Inferior parietal cortex (tissue), 1 donor: ENCODE results near the gene SRCIN1.

ENCODE experiments used
- DNase-seq: peaks from one replicate; pipeline ENCODE4 v3.0.0-alpha.2; 2016; ENCODE audit errors: extremely low spot score

SRCIN1 gene

DNA sequence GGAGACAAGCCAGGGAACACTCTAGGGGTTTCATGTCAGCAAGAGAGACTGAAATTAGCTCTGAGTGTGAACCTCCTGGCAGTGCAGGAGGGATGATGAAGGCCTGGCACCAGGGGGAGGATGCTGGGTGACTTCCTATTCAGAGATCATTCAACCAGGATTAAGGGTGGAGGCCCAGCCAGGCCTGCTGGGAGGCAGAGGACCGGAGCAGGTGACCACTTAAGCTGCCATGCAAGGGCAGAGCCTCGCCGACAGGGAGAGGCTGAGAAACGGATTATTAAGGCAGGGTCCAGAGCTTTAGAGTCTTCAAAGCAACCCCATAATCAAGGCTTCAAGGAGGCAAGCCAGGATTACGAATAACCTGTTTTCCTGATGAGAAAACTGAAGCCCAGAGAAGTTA lies 10.6 kb upstream of the SRCIN1 start:
- DNase-seq = no peak

DNA sequence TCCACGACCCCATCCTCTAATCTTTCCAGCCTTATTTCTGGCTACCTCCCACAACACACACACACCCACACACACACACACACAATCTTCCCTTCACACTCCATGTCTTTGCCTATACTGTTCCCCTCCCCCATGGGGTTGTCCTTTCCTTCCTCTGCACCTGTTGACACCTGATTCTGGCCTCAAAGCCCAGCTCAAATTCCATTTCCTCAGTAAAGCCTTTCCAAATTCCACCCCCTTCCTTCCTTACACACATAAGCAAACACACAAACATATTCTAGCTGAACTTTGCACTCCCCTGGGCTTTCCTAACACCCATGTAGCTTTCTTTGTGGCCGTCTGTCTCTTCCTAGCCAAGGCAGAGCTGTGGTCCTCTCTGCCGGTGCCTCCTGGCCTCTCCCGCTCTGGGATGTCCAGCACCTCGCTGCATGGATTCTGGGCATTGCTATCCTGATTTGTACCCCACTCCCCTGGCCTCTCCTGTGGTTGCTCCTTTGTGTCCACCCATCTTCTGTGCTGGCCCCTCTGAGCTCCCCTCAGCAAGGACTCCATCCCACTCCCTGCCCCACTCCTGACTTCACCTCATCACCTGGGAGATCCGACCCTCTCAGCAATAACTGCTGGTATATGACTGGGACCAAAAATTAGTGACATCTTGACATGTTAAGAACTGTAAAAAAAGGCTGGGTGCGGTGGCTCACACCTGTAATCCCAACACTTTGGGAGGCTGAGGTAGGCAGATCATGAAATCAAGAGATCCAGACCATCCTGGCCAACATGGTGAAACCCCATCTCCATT lies 8.4 kb upstream of the SRCIN1 start:
- DNase-seq = no peak

DNA sequence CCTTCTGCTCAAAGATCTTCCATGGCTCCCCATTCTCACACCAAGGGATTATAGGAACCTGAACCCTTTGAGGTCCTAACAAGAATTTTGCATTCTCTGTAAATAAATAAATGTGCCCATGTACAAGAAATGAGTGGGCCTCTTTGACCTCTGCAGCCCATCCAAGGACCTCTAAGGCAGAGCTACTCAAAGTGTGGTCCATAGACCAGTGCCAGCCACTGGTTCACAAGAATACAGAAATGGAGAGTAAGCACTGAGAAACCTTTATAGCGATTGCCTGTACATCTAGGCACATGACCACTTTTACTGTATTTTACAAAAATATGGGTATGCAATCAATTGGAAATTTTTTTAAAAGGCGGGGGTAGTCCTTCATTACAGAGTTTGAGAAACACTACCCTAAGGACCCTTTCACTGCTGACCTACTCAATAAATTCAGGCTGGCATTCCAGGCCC lies 7.8 kb upstream of the SRCIN1 start:
- no peak for DNase-seq

DNA sequence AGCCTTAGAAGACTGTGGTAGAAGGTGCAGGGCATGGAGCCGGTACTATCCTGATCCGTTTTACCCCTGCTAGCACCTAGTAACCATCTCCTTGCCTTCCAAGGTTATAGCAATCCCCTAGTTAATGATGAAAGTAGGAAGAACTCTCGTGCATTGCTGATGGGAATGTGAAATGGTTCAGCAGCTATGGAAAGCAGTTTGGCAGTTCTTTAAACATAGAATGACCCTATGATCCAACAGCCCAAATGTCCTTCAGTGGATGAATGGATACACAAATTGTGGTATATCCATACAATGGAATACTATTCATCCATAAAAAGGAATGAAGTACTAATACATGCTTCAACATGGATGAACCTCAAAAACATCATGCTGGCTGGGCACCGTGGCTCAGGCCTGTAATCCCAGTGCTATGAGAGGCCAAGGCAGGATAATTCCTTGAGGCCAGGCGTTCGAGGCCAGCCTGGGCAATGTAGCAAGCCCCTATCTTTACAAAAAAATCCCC lies 6.2 kb upstream of the SRCIN1 start:
- DNase-seq = no peak

DNA sequence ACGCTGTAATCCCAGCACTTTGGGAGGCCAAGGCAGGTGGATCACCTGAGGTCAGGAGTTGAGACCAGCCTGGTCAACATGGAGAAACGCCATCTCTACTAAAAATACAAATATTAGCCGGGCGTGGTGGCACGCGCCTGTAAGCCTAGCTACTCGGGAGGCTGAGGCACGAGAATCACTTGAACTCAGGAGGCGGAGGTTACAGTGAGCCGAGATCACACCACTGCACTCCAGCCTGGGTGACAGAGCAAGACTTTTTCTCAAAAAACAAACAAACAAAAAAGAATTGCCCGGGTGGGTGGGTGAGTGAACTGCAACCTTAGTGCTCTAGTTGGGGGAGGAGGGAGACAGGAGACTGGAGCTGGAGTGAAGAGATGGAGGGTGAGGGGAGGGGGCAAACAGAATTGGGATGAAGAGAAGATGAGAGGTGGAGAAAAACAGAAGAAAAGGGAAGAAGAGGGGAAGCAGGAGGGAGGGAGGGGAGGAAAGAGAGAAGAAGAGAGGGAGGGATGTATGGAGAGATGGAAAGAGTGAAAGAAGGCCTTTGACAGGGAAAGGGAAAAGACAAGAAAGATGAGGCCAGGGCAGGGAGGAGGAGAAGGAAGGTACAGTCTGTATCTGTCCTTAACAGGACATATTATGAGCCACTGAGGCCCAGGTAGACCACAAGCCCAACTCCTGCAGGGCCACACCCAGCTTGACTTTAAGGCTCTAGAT lies 5.5 kb upstream of the SRCIN1 start:
- DNase-seq = no peak

DNA sequence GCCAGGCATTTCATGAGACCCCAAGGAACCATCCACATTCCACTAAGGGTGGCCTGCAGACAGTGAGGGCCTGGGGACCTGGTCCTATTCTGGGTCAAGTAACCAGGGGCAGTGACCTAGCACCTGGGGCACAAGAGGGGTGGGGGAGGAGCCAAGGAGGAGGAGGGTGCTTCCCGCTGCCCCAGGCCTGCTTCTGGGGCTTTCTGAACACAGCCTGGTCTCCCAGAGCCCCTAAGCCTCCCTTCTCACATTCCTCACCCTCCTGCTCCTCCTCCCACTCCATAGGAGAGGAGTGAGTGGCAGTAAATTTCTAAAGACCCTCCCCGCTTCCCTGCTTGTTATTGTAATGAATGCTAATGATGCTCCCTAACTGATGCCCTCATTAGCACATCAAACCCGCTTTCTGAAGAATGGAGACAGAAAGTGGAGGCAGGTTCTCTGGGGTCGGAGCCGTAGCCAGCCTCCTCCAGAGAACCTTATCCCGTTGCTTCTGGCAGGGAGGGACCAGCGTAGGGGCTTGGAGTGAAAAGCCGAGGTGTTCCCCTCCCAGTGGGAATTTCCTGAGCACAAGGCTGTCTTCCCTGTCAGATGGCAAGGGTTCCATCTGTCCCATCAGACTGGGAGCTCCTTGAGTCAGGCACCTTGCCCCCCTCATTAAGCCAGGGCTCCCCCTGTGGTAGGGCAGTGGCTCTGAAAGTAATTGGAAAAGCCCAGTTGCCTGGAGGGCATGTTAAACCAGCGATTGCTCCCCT lies 3.7 kb upstream of the SRCIN1 start:
- no peak for DNase-seq

DNA sequence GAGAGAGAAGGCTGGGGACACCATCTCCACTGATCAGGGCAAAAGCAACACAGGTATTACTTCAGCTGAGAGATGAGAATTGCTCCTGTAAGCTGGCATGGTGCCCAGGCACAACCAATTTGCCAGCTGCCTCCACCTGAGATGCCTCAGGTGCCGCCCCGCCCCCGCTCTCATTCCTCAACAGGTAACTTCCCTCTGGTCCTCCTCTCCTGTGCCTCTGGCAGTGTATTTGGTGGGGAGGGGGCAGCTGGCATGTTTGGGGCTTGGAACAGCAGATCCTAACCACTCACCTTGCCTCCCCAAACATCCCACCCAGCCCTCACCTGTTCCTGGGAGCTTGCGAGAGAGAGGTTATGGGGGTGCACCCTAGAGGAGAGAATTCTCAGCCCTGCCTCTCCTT lies 2.9 kb upstream of the SRCIN1 start:
- DNase-seq = no peak

DNA sequence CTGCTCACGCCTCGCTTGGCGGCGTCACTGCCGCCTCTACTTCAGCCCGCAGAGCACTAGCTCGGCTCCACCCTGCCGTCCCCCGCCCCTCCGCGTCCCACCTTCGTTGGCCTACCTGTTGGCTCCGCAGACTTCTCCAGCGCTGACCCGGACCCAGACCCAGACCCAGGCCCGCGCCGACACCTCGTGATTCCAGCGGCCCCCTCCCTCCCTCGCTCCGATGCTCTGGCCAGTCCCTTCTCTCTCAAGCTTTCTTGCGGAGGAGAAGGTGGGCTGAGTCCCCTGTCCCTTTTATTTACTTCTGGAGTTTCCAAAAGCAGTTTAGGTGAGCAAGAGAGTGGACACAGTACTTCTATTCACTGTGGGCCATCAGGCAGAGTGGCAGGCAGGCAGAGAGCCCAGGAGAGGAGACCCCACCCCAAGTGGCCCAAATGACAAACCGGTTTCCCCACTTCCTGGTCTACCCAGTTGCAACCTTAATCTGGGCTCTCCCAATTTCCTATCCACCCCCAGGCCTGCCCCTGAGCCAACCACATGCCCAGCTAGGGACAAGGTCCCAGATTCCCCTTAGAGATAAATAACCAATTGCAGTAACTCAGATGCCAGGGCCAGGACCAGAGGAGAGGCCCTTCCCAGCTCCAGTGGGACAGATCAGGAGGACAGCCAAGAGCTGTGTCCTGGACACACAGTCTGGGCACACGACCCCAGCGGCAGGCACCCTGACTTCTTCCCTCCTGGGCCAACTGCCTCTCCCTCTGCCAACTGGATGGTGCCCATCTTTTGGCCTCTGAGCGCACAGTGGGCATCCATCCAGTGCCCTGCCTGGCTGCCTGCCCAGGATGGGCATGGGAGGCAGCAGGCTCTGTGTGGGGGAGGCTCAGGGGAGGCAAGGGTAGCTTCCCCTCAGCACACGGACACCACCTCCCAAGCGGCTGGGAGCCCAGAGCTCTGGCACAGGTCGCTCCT lies 1.2 kb upstream of the SRCIN1 start:
- DNase-seq = peak; percentile 85

DNA sequence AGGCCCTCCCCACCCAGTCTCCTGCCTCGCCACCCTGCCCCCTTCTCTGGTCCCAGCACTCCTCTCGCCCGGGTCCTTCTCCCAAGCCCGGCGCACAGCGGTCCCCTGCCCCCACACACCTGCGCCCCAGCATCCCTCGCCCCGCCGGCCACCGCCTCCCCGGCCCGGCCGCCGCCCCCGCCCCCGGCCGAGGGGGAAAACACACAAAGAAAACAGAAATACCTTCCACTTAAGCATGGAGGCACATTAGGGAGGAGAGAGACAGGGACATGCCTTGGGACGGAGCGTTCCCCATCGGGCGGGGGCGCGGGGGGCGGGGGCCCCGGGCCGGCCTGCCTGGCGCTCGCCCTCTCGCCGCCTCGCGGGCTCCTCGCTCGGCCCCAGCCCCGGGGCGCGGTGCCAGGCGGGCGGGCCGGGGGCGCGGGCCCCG lies 326 bp downstream of the SRCIN1 start:
- no peak for DNase-seq

DNA sequence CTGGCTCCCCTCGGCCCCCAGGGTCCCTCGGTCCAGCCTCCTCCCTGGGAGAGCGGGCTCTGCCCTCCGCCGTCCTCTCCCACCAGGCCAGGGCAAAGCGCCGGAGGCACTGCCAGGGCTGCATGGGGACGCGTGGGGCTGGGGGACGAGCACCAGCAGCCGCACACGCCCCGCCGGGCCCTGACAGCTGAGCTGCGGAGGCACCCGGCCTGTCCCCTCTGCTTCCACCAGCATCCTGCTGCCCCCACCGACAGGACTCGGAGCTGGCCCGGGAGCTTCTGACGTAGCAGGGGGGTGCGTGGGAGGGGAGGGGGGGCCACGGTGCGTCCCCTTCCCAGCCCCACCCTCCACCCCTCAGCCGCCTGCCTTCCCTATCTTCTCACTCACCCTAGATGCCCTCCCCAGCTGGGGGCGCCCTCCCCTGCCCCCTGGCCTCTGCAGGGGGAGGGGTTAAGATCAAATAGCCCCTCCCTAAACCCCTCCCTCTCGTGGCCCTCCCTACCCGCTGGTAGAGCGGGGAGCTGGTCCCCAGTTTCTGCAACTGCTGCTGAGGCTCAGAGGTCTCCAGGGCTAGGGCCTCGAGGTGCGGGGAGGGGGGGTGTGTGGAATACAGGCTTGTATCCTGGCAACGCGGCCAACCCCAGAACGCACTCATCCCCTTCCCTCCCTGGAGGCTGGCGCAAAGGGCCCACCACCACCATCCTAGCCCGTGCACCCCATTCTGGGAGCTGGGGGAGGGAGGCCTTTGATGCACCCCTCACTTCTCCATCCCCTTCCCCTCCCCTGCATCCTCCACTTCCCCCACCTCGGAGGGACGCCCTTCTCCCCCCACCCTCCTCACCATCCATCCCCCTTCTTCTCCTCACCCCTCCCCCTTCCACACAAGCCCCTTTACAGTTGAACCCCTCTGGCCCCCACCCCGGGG lies 1.0 kb downstream of the SRCIN1 start:
- DNase-seq = no peak

DNA sequence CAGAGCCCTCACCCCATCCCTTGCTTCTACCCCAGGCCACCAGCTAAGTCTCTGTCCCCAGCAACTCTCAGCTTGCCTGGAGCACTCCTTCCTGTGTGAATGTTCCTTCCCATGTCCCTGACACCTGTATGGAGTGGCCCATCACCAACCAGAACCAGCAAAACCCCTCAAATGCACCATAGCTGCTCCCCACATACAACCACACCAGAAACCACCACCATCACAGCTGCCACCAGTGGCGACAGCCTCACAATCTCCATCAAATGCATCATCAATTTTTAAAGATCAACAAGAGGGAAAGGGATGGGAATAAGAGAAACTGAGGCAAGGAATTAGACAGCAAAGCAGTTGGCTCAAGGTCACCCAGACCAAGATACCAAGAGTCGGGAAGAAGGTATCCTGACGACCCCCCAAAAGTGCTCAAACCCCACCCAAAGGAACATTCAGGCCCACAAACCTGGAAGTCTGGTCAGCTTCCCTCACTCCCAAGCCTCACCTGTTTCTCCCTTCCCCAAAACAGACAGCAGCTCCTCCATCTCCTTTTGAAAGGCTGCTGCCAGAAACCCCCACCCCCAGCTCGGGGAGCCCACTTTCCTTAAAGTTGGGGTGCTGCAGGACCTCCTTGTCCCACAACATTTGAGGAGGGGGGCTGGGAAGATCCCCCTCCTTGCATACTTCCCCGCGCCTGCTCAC lies 1.8 kb downstream of the SRCIN1 start:
- no peak for DNase-seq

DNA sequence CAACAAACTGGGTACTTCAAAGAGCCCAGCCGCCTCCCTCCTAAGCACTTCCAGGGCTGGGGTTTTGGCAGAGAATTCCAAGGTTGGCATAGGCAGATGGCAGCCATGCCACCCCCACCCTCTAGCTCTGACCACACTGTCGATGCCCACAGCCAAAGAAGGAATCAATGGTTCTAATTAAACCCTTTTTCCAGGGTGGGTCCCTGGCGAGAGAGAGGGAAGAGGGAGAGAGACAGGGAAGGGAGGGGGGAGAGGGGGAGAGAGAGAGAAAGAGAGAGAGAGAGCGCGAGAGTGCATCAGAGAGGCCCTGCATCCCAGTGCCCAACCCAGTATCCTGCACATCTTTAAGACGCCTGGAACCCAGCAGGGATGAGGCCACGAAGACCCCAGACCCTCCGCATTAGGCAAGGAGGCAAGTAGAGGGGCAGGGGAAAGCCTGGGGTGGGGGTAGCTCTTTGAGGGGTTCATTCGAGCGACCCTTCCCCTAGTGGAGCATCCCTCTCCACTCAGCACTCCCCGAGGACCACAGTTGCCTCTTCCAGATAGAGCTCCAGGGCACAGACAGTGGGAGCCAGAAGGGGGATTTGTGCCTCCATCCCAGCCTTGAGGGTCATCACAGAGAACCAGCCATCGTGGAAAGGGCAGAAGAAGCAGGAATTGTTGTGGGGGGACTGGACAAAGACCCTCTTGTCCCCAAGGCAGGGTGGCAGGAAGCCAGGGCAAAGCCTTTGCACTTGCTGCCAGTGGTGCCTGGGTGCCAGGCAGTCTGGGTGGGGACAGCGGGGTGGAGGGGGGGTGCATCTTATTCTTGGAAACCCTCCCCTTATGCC lies 2.6 kb downstream of the SRCIN1 start:
- DNase-seq = no peak

DNA sequence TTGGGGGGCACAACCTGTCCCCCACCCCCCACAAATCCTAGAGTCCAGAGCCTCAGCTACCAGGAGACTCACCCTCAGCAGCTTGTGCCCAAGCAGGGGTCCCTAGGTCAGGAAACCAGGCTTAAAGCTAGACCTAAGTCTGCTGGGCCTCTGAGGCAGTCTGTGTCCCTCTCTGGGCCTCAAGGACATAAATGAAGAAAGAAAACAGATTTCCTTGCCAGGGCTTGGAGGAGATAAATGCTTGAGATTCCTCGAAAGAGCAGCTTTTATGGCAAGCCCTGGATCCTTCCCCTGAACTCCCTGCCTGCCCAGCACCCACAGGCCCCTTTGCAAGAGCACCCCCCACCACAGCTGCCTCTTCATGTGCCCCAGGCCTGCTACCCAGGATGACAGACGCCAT lies 3.3 kb downstream of the SRCIN1 start:
- DNase-seq = no peak

DNA sequence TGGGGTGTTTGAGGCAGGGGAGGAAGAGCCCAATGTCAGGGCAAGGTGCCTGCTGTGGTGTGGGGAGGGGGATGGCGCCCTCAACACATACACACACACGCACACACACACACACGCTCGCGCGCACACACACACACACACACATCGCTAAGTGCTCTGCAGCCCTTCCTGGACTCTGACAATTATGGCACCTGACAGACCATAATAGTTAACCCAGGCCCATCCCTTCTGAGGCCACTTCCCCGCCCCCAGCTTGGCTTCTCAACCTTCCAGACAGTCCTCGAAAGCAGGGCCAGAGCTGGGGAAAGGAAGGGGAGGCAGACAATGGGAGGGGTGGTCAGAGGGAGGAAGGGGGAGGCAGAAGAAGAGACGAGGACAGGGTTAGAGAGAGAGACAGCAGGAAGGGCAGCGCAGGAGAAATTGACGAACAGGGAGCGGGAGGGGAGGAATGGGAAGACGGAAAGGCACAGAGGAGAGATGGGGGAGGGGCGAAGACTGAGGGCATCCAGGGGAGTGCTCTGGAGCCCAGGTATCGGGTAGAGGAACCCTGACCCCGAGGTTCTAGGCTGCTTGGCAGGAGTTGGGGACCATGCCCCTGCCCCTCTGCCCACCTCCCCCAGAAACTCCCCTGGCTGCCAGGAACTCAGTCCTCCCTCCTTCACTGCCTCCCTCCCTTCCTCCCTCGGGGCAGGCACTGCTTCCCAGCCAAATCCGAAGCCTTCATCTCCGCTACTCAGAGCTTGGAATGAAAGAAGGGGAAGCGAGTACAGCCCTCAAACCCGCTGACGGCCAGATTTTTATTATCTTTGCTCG lies 4.0 kb downstream of the SRCIN1 start:
- DNase-seq = no peak

DNA sequence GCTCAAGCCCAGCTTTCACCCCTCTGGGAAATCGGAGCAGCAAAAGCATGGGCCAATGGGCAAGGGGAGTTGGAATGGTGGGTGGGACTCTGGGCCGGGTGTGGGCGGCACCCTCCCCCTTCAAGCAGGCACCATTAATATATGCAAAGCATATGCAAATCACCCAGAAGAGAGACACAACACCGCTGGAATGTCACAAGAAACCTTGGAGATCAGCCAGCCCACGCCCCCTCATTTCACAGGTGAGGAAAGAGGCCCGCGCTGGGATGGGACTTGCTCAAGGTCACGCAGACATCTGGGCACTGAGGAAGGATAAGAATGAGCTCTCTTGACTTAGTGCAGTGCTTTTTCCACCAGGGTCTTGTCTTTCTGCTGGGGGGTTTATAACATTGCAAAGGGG lies 4.8 kb downstream of the SRCIN1 start:
- DNase-seq = no peak

DNA sequence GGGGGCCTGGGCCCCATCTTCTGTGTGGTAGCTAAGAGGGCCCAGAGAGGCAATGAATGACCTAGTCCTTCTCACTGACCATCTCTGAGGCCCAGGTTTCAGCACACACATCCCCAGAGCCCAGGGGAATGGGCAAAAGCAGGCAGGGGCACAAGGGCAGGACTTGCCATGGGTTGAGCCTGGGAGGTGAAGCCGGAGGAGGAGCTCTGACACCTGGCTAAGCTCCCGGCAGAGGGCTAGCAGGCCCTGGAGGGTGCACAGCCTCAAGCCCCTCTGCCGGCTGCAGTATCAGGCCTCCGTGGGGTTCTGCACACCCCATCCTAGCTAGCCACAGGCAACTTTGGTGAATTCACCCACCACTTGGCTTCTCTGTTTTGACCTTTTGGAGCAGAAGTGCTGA lies 5.3 kb downstream of the SRCIN1 start:
- no peak for DNase-seq

DNA sequence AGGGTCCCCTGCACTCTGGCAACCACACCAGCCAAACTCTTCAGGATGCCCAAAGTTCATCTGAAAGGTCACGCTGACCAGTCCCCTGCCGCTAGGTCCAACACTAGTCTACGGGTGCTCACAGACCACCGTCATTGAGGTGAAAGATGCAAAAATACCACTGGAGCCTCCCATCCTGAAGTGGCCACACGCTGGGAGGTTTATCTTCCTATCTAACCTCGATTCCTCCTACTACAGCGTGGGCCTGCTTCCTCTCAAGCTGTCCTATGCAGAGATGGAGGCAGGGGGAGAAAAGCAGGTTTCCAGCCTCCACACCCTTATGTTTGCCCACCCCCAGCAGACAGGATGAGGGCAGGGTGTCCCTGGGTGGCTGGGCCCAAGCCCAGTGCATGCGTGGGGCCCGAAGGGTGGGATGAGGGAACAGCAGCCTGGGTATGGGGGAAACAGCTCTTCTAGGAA lies 6.3 kb downstream of the SRCIN1 start:
- no peak for DNase-seq

DNA sequence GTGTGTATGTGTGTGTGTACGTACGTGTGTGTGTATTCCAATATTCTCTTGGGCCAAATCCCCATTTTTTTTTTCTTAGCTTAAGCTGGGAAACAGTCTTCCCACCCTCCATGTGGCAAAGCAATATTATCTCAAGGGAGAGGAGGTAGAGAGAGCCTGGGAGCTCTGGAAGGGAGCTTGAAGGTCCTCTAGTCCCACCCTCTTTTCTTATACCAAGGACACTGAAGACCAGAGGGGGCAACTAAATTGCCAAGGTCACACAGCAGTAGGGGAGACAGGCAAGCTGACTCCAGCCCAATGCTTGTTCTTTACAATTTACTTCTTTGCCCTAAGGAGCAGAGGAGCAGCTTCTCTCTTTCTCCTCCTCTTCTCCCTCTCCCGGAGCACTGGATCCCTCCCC lies 6.8 kb downstream of the SRCIN1 start:
- no peak for DNase-seq
